SU-DHL-6 (cell line): Measurements from ENCODE around the gene CSNK1A1.

Experiments
- CTCF ChIP-seq: fragments of 200-600 bp; sonication (generic); IDR thresholded peaks from one replicate; pipeline ENCODE4 v1.5.1; 2017; ENCODE audit warnings: antibody characterized with exemption, mild to moderate bottlenecking, low read length, moderate library complexity; ENCODE audit not compliant: insufficient read depth, poor library complexity, severe bottlenecking
- EZH2phosphoT487 ChIP-seq: fragments of 200-600 bp; sonication (generic), shearing (Covaris generic); conservative IDR thresholded peaks from 2 replicates; pipeline ENCODE4 v1.6.1; 2018; ENCODE audit warnings: mild to moderate bottlenecking, antibody characterized with exemption, low read length, moderate library complexity, mixed read lengths

- TF ChIP-seq CTCF (no peak), EZH2phosphoT487 (no peak)
These were observed 98.3 kb downstream of the CSNK1A1 start for GRCh38 chr5:149452665-149453617.
